ENCODE data around the gene SLC12A9. TPM values are rescaled to one million over a fixed set of nuclear protein-coding genes. Genes with fewer than 3 reads are reported as not detected.

SLC12A9 gene
- total RNA-seq, 1 donor from 2014 or later, result 19.4 TPM

DNA sequence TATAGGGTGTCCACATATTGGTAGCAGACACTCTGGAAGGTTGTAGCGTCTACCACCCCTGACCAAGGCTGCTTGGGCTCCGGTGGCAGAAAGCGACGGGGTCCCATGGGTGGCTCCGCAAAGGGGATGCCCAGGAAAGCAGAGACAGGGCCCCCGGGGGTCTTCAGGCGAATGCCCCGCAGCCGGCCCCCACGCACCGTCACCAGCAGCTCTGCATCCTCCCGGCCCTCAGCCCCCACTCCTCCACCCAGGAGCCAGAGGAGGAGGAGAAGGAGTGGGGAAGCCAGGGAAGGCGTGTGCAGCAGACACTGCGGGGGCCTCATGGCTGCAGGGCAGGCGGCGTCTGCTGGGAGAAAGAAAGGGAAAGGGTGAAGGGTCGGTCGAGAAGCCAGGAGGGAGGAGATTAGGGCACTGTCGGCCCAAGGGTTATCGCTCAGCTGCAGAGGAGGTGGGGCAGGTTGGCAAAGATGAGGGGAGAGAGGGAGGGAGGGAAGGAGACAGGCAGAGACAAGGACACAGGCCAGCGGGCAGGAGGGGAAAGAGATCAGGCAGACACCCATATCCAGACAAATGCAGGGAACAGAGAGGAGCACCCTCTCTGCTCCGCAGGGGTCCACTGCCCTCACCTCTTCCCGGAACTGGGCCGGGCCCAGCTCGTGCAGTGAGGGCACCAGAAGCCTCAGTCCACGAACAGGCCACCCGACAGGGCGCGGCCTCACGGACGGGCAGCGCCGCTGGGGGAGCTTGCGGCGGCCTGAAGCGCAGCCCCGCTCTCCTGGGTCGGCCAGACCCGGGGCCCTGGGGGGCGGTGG is 41.6 kb downstream of the SLC12A9 start:
- TF ChIP-seq, protein P1, sequence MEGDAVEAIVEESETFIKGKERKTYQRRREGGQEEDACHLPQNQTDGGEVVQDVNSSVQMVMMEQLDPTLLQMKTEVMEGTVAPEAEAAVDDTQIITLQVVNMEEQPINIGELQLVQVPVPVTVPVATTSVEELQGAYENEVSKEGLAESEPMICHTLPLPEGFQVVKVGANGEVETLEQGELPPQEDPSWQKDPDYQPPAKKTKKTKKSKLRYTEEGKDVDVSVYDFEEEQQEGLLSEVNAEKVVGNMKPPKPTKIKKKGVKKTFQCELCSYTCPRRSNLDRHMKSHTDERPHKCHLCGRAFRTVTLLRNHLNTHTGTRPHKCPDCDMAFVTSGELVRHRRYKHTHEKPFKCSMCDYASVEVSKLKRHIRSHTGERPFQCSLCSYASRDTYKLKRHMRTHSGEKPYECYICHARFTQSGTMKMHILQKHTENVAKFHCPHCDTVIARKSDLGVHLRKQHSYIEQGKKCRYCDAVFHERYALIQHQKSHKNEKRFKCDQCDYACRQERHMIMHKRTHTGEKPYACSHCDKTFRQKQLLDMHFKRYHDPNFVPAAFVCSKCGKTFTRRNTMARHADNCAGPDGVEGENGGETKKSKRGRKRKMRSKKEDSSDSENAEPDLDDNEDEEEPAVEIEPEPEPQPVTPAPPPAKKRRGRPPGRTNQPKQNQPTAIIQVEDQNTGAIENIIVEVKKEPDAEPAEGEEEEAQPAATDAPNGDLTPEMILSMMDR (IDR thresholded peaks at IDR 0.05), result no peak
- DNase-seq (ENCODE audit: low spot score in 2 of 2), result no peak
- intact Hi-C loops (cut with DNase I), result loop anchor here (5.0 kb wide), 1 partner anchor 243 kb away; no protein-coding TSS in a partner anchor
- H3K4me3 ChIP-seq, result peak overlapping the region; percentile 46 to 62
- peaks cover 7 to 22% of the 10 kb centered on the region in 2 donors for H3K4me1 ChIP-seq
- no peak overlapping the region for H3K27ac ChIP-seq
- H3K9me3 ChIP-seq, result no peaks in the 10 kb centered on the region
- H3K27me3 ChIP-seq, result peaks cover 14% of the 10 kb centered on the region
- no peaks in the 10 kb centered on the region for H3K36me3 ChIP-seq

DNA sequence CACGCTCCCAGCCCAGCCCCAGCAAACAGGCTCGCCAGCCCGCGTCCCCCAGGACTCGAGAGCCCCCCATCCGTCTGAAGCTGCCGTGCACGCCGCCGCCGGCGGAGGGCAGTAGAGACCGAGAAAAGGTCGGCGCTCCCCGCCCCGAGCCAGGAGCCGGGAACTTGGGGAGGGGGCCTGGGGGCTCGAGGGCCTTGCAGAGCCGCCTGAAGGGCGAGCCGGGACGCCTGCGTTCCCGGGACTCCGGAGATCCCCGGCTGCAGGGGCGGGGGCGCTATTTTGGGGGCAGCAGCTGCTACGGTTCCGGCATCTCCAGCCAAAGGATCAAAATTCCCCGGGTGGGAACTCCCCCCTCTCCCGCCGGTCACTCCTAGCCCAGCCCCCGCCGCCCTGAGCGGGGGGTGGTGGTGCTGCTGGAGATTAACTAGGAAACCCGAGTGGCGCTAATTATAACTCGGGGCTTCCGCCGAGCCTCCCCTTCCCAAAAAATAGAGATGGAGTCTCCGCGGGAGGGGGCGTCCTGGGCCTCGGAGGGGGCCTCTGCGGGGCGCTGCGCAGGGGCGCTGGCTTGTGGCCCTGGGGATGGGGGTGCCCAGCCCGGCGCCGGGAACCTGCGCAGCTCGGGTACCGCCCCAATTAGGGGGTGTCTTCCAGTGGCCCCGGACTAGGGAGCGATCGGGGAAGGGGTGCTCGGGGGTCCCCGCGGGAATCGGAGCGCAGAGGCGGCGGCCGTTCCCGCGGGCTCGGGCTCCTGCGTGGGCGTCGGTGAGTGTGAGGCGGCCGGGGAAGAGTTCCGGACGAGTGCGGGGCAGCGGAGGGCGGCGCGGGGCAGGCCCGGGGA is 42.6 kb downstream of the SLC12A9 start:
- no peak for DNase-seq (ENCODE audit: low spot score in 2 of 2)
- Histone ChIP-seq H3K36me3 (no peaks in the 10 kb centered on the region), H3K9me3 (no peaks in the 10 kb centered on the region), H3K4me1 (peaks cover 6 to 20% of the 10 kb centered on the region in 2 donors), H3K27ac (no peak overlapping the region), H3K4me3 (peak overlapping the region; percentile 46 to 62), H3K27me3 (peaks cover 14% of the 10 kb centered on the region)
- intact Hi-C loops (cut with DNase I), result loop anchor here (5.0 kb wide), 2 partner anchors 182 to 242 kb away; no protein-coding TSS in a partner anchor
- TF ChIP-seq, protein P1 (IDR thresholded peaks at IDR 0.05), result peak; percentile 80 to 96 (median 93)

DNA sequence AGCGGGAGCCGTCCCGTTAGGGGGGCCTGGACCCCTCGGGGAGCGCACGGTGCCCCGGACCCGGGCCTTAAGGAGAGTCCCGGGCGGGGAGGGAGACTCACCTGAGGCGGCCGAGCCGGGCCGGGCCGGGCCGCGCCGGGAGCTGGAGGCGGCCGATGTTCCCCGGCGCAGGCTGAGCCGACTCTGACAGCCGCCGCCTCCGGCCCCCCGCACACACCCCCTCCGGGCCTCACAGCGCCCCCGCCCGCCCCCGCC is 43.1 kb downstream of the SLC12A9 start, which contains the start of gene ACHE:
Gene ACHE (minus strand): TSS at position 188 of the 255 bp plus-strand sequence. CDS start 1,656 bp downstream, outside the sequence.
- TF ChIP-seq, protein P1 (IDR thresholded peaks at IDR 0.05), result no peak
- H3K4me3 ChIP-seq, result peak within 1 kb of the TSS; percentile 46 to 62
- H3K9me3 ChIP-seq, result no peaks in the 10 kb centered on the region
- peaks cover 6 to 20% of the 10 kb centered on the region in 2 donors for H3K4me1 ChIP-seq
- intact Hi-C loops (cut with DNase I), result loop anchor here (5.0 kb wide), 1 partner anchor 182 kb away; no protein-coding TSS in a partner anchor
- no peak within 1 kb of the TSS for H3K27ac ChIP-seq
- no peaks in the 10 kb centered on the region for H3K36me3 ChIP-seq
- no peak for DNase-seq (ENCODE audit: low spot score in 2 of 2)
- peaks cover 14% of the 10 kb centered on the region for H3K27me3 ChIP-seq

DNA sequence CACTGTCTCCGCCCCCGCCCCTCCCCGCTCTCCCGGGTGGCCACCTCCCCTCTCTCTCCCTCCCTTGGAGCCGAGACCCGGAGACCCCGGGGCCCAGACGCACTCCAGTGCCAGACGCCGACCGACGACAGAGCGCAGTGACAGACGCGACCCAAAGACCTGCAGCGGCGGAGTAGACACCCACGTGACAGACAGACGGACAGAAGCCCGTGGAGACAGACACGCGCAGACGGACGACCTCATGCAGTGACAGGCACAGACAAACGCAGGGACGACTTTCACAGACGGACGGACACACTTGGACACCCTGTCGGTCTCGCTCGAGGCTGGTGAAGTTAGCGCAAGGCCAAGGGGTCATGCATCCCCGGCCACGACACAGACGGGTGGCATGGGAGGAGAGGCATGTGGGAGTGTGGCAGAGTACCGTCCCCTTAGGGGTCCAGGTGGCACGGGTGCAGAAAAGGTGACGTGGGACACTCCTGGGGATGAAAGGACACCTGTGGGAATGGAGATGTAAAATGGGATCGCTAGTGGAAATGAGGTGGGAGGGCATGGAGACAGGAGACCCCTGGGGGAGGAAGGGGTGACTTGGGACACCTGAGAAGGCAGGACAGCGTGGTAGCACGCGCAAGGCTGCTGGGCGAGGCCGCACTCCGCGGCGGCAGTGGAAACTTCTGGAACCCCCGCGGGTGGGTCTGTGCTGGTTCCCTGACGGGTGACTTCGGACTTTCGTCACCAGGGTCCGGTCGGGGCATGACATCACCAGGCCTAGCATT is 43.6 kb downstream of the SLC12A9 start:
- peaks cover 6 to 15% of the 10 kb centered on the region in 2 donors for H3K4me1 ChIP-seq
- H3K27me3 ChIP-seq, result peaks cover 14% of the 10 kb centered on the region
- intact Hi-C loops (cut with DNase I), result loop anchor here (5.0 kb wide), 1 partner anchor 181 kb away; no protein-coding TSS in a partner anchor
- H3K9me3 ChIP-seq, result no peaks in the 10 kb centered on the region
- peak overlapping the region; percentile 46 to 62 for H3K4me3 ChIP-seq
- no peak for DNase-seq (ENCODE audit: low spot score in 2 of 2)
- no peaks in the 10 kb centered on the region for H3K36me3 ChIP-seq
- H3K27ac ChIP-seq, result no peak overlapping the region
- TF ChIP-seq, protein P1 (IDR thresholded peaks at IDR 0.05), result no peak

Measured in ascending aorta (tissue), 2 donors.